Urothelium cell line (cell line): Measurements from ENCODE around the gene NLRC5.
"Not testable (repeated sequence)": the region's sequence is repeated elsewhere in the genome, so short reads cannot be mapped to it uniquely, and the experiment has no call there.

Experiments
- DNase-seq: peaks from one replicate; pipeline ENCODE4 v3.0.0; 2011; ENCODE audit warnings: low spot score, mixed read lengths
- FAIRE-seq: peaks from 2 replicates; lab custom pipeline; 2011; peaks lifted over from hg19 to GRCh38; lab: Jason Lieb, UNC

Gene NLRC5

GRCh38 chr16:57094911-57095310 is 105.6 kb downstream of the NLRC5 start:
- no peak for DNase-seq
- no peak for FAIRE-seq

- FAIRE-seq (no peak), DNase-seq (no peak)
These were observed 106.8 kb downstream of the NLRC5 start for GRCh38 chr16:57096192-57096591.

GRCh38 chr16:57096793-57097192 is 107.4 kb downstream of the NLRC5 start:
- DNase-seq, result no peak
- no peak for FAIRE-seq

- no peak for FAIRE-seq
- no peak for DNase-seq
These were observed 109.0 kb downstream of the NLRC5 start for GRCh38 chr16:57098188-57098841.

GRCh38 chr16:57099965-57100364 is 110.6 kb downstream of the NLRC5 start:
- not testable (repeated sequence) for FAIRE-seq, DNase-seq

GRCh38 chr16:57100445-57100844 is 111.1 kb downstream of the NLRC5 start:
- FAIRE-seq (no peak), DNase-seq (no peak)

GRCh38 chr16:57102888-57103851 is 113.8 kb downstream of the NLRC5 start:
- DNase-seq (no peak), FAIRE-seq (no peak)

- FAIRE-seq (peak; percentile 27), DNase-seq (no peak)
These were observed 115.3 kb downstream of the NLRC5 start for GRCh38 chr16:57104706-57105105.

- DNase-seq (no peak), FAIRE-seq (no peak)
These were observed 115.8 kb downstream of the NLRC5 start for GRCh38 chr16:57105184-57105583.

- DNase-seq, result no peak
- FAIRE-seq, result no peak
These were observed 117.4 kb downstream of the NLRC5 start for GRCh38 chr16:57106767-57107166.

GRCh38 chr16:57107321-57107922 is 118.1 kb downstream of the NLRC5 start:
- DNase-seq, result no peak
- no peak for FAIRE-seq

GRCh38 chr16:57108432-57108831 is 119.1 kb downstream of the NLRC5 start:
- no peak for FAIRE-seq
- DNase-seq, result no peak

GRCh38 chr16:57109259-57110105 is 120.1 kb downstream of the NLRC5 start:
- FAIRE-seq, DNase-seq: not testable (repeated sequence)

GRCh38 chr16:57110937-57111336 is 121.6 kb downstream of the NLRC5 start:
- FAIRE-seq (no peak), DNase-seq (no peak)

- DNase-seq, result no peak
- no peak for FAIRE-seq
These were observed 122.1 kb downstream of the NLRC5 start for GRCh38 chr16:57111420-57111819.

GRCh38 chr16:57112403-57113041 is 123.2 kb downstream of the NLRC5 start:
- no peak for FAIRE-seq

GRCh38 chr16:57113042-57113453 is 123.7 kb downstream of the NLRC5 start:
- FAIRE-seq (no peak), DNase-seq (no peak)

More at GRCh38 chr16:57112403-57113041, 123.2 kb downstream of the NLRC5 start:
- no peak for DNase-seq

GRCh38 chr16:57113664-57114063 is 124.3 kb downstream of the NLRC5 start:
- no peak for DNase-seq
- no peak for FAIRE-seq

- DNase-seq (no peak), FAIRE-seq (no peak)
These were observed 125.8 kb downstream of the NLRC5 start for GRCh38 chr16:57115168-57115513.

GRCh38 chr16:57115514-57116182 is 126.3 kb downstream of the NLRC5 start:
- DNase-seq, result no peak
- FAIRE-seq, result no peak
